ENCODE measurements around the gene NYAP1.

The NYAP1 gene

GRCh38 chr7:100543586-100543985 lies 59.9 kb downstream of the NYAP1 start:
- Histone ChIP-seq H3K27ac (ENCODE audit: extremely low read depth, low read depth, low read length) (no peak overlapping the region), H3K9me3 (ENCODE audit: control insufficient read depth, insufficient read depth, low read depth, low read length) (no peaks in the 10 kb centered on the region), H3K4me3 (ENCODE audit: low read depth, low read length) (no peak overlapping the region), H3K36me3 (ENCODE audit: control insufficient read depth in 2 of 2, insufficient read depth in 1 of 2, low read length in 2 of 2) (peaks cover 0 to under 1% of the 10 kb centered on the region in 2 experiments; a peak in 1 of 3 replicates), H3K4me1 (ENCODE audit: control insufficient read depth, insufficient read depth, low read length) (peaks cover 39% of the 10 kb centered on the region)
- POLR2A ChIA-PET, result interaction anchor here (1.1 to 1.3 kb wide), 3 partner anchors 10 to 64 kb away, joined by 3 read pairs; partner anchors contain the start of gene FBXO24
- CTCF ChIA-PET, result interaction anchor here (1.0 to 4.1 kb wide), 4 partner anchors 13 to 148 kb away, joined by 3 to 36 read pairs (median 12); no protein-coding TSS in a partner anchor
- no peak for TF ChIP-seq ZSCAN4 (tag by site-specific recombination; IDR thresholded peaks at IDR 0.05)
- TF ChIP-seq ZNF433 (tag by site-specific recombination; IDR thresholded peaks at IDR 0.05; ENCODE audit: low read depth), result no peak
- TF ChIP-seq ZSCAN30 (tag by site-specific recombination; IDR thresholded peaks at IDR 0.05), result no peak
- no peak for TF ChIP-seq ZNF140 (tag by site-specific recombination; IDR thresholded peaks at IDR 0.05)
- TF ChIP-seq ZSCAN16 (tag by site-specific recombination; IDR thresholded peaks at IDR 0.05), result no peak
- no peak for TF ChIP-seq KLF8 (tag by site-specific recombination; IDR thresholded peaks at IDR 0.05)
- no peak for TF ChIP-seq ZNF248 (tag by site-specific recombination; IDR thresholded peaks at IDR 0.05)
- no peak for TF ChIP-seq ZNF529 (tag by site-specific recombination; IDR thresholded peaks at IDR 0.05; ENCODE audit: insufficient replicate concordance)
- TF ChIP-seq ZNF138 (tag by site-specific recombination; IDR thresholded peaks at IDR 0.05; ENCODE audit: borderline replicate concordance), result no peak
- TF ChIP-seq TRIM28 (IDR thresholded peaks at IDR 0.05; ENCODE audit: borderline replicate concordance, low read length), result no peak
- TF ChIP-seq ZNF610 (tag by site-specific recombination; IDR thresholded peaks at IDR 0.05; ENCODE audit: borderline replicate concordance), result no peak

DNA sequence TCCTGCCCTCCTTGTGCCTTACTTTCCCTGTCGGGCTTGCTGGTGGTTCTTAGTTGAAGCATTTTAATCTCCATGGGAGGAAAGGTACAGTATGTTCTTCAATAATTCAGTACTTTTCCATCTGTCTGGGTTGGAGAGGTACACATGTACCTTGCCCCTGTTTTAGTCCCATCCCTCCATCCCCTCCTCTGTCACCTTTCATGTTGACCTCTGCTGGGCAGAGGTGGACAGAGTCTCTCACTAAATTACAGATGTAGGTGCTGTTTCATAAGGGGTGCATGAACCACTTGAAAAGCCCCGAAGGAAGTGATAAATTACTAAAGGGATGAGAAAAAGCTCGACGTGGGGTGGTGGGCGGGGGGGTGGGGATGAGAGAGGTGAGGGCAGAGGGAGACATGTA lies 60.7 kb downstream of the NYAP1 start:
- TF ChIP-seq ZNF423 (tag by site-specific recombination; IDR thresholded peaks at IDR 0.05), result no peak
- no peak for TF ChIP-seq ZNF792 (tag by site-specific recombination; IDR thresholded peaks at IDR 0.05)
- TF ChIP-seq ZBTB49 (tag by site-specific recombination; IDR thresholded peaks at IDR 0.05; ENCODE audit: low read depth), result no peak
- TF ChIP-seq MYNN (tag by site-specific recombination; IDR thresholded peaks at IDR 0.05; ENCODE audit: borderline replicate concordance), result no peak
- no peak for TF ChIP-seq ZNF670 (tag by site-specific recombination; IDR thresholded peaks at IDR 0.05; ENCODE audit: low read depth)
- TF ChIP-seq ZNF16 (tag by site-specific recombination; IDR thresholded peaks at IDR 0.05; ENCODE audit: low read depth), result no peak
- no peak for TF ChIP-seq ZNF404 (tag by site-specific recombination; IDR thresholded peaks at IDR 0.05)
- no peak for TF ChIP-seq ZNF654 (tag by site-specific recombination; IDR thresholded peaks at IDR 0.05; ENCODE audit: low read depth)
- TF ChIP-seq MZF1 (tag by site-specific recombination; IDR thresholded peaks at IDR 0.05; ENCODE audit: borderline replicate concordance), result no peak
- TF ChIP-seq KLF16 (tag by site-specific recombination; IDR thresholded peaks at IDR 0.05), result no peak
- no peak for TF ChIP-seq ZNF202 (tag by site-specific recombination; IDR thresholded peaks at IDR 0.05; ENCODE audit: borderline replicate concordance)
- Histone ChIP-seq H3K9me3 (ENCODE audit: control insufficient read depth, insufficient read depth, low read depth, low read length) (no peaks in the 10 kb centered on the region), H3K4me1 (ENCODE audit: control insufficient read depth, insufficient read depth, low read length) (peaks cover 39% of the 10 kb centered on the region), H3K4me3 (ENCODE audit: low read depth, low read length) (no peak overlapping the region), H3K27ac (ENCODE audit: extremely low read depth, low read depth, low read length) (0 out of 2 replicates have a peak overlapping the region, but pooled peaks have one; percentile 25), H3K36me3 (ENCODE audit: control insufficient read depth in 2 of 2, insufficient read depth in 1 of 2, low read length in 2 of 2) (peaks cover under 1 to 7% of the 10 kb centered on the region in 2 experiments; a peak in 2 of 3 replicates)
- ChIA-PET POLR2A (interaction anchor here (0.6 to 1.3 kb wide), 3 partner anchors 11 to 42 kb away, joined by 3 read pairs; partner anchors contain the start of gene FBXO24), CTCF (interaction anchor here (0.6 to 4.1 kb wide), 8 partner anchors 12 to 147 kb away, joined by 3 to 36 read pairs (median 5); no protein-coding TSS in a partner anchor)
